K562 (cell line): ENCODE data around the gene RETREG1. TPM values are rescaled to one million over a fixed set of nuclear protein-coding genes. Genes with fewer than 3 reads are reported as not detected.

Experiments
- ATAC-seq: fragments of 200-7000 bp; cut with Tn5 transposase; 3 replicates; pipeline ENCODE4 v1.9.1; 2020; ENCODE audit warnings: moderate library complexity
- BruUV-seq: library from RNA; stranded (reverse); fragments of 400-500 nt; replicated peaks from 2 replicates; lab custom pipeline; 2021; lab: Mats Ljungman, UMichigan
- CTCF ChIA-PET: fragments of 300-600 bp; formaldehyde crosslinking; extraction: SDS; loops from one replicate; lab custom pipeline; 2021; ENCODE audit warnings: low intra/inter-chr PET ratio; lab: Yijun Ruan, JAX
- POLR2A ChIA-PET: fragments of 300-600, 350-650 bp; sonication (Branson Sonifier 250); formaldehyde crosslinking; extraction: SDS; loops from one replicate; lab custom pipeline; 2021; ENCODE audit warnings: antibody characterized with exemption, inconsistent platforms; lab: Yijun Ruan, JAX
- DNase-seq, 4 experiments: peaks; one replicate each; pipeline versions ENCODE4 v3.0.0 to v3.0.0-alpha.2; 2011 to 2018; ENCODE audit warnings: low spot score in 3 of 4, mixed read lengths in 3 of 4; ENCODE audit errors: extremely low read depth in 1 of 4
- FAIRE-seq: peaks from 2 replicates; lab custom pipeline; 2011; peaks lifted over from hg19 to GRCh38; lab: Jason Lieb, UNC
- H2AFZ ChIP-seq: 2 replicates; pipeline ENCODE4 v1.6.0; 2011; ENCODE audit warnings: low read depth, low read length, control low read depth, inconsistent platforms
- H3K27ac ChIP-seq: fragments of 200-600 bp; 3 replicates; pipeline ENCODE4 v1.8.0; 2011; ENCODE audit warnings: low read depth, mild to moderate bottlenecking, control low read depth, inconsistent platforms, low read length, moderate library complexity, mixed read lengths; ENCODE audit errors: extremely low read depth
- H3K27me3 ChIP-seq, 2 experiments: fragments of 300-600 bp in 1 of 2; 2 replicates in 1 of 2; 3 replicates in 1 of 2; pipeline versions ENCODE4 v1.6.0 to v1.8.0; 2011; ENCODE audit warnings: inconsistent platforms in 2 of 2, low read length in 2 of 2, mild to moderate bottlenecking in 1 of 2, mixed read lengths in 1 of 2, moderate library complexity in 1 of 2; ENCODE audit not compliant: control insufficient read depth in 2 of 2, insufficient read depth in 2 of 2
- H3K36me3 ChIP-seq: fragments of 300-600 bp; 3 replicates; pipeline ENCODE4 v1.8.0; 2011; ENCODE audit warnings: mild to moderate bottlenecking, low read length, inconsistent platforms; ENCODE audit not compliant: control insufficient read depth, insufficient read depth
- H3K4me1 ChIP-seq, 2 experiments: fragments of 200-600 bp in 1 of 2; replicated peaks in 1 of 2; 2 replicates in 1 of 2; 3 replicates in 1 of 2; pipeline versions ENCODE4 v1.5.1 to v1.8.0; 2011; ENCODE audit warnings: inconsistent platforms in 2 of 2, low read length in 2 of 2, mild to moderate bottlenecking in 1 of 2, mixed read lengths in 1 of 2, moderate library complexity in 1 of 2; ENCODE audit not compliant: control insufficient read depth in 2 of 2, insufficient read depth in 2 of 2
- H3K4me2 ChIP-seq: 2 replicates; pipeline ENCODE4 v1.6.1; 2011; ENCODE audit warnings: low read length, control low read depth, inconsistent platforms, mixed read lengths; ENCODE audit not compliant: insufficient read depth
- H3K4me3 ChIP-seq: fragments of 200-600 bp; sonication (generic), shearing (Covaris generic); 2 replicates; pipeline ENCODE4 v1.5.1; 2016; ENCODE audit warnings: control low read depth, inconsistent platforms
- H3K79me2 ChIP-seq: fragments of 200-600 bp; 3 replicates; pipeline ENCODE4 v1.8.0; 2011; ENCODE audit warnings: low read length, inconsistent platforms; ENCODE audit not compliant: control insufficient read depth, insufficient read depth
- H3K9ac ChIP-seq, 2 experiments: 2 replicates each; pipeline versions ENCODE4 v1.6.0 to v1.6.1; 2011; ENCODE audit warnings: low read depth in 2 of 2, low read length in 2 of 2, control low read depth in 1 of 2, inconsistent platforms in 1 of 2, mild to moderate bottlenecking in 1 of 2, mixed read lengths in 1 of 2; ENCODE audit not compliant: insufficient read depth in 1 of 2
- H3K9me1 ChIP-seq: one replicate; pipeline ENCODE4 v1.6.0; 2011; ENCODE audit warnings: inconsistent platforms, mild to moderate bottlenecking, low read length, moderate library complexity; ENCODE audit not compliant: control insufficient read depth, insufficient read depth
- H3K9me3 ChIP-seq: replicated peaks from 2 replicates; pipeline ENCODE4 v1.5.1; 2011; ENCODE audit warnings: low read depth, low read length, inconsistent platforms; ENCODE audit not compliant: control insufficient read depth, insufficient read depth
- H4K20me1 ChIP-seq: replicated peaks from 2 replicates; pipeline ENCODE4 v1.6.1; 2011; ENCODE audit warnings: low read length, inconsistent platforms, mixed read lengths; ENCODE audit not compliant: control insufficient read depth, insufficient read depth
- CEBPB ChIP-seq: fragments of 450-650 bp; IDR thresholded peaks from 2 replicates; pipeline ENCODE4 v1.6.1; 2016; ENCODE audit warnings: missing genetic modification characterization, missing compliant biosample characterization
- GATAD2B ChIP-seq: fragments of 450-650 bp; IDR thresholded peaks from 2 replicates; pipeline ENCODE4 v1.6.1; 2017; ENCODE audit warnings: mild to moderate bottlenecking, borderline replicate concordance
- LEF1 ChIP-seq: fragments of 450-650 bp; IDR thresholded peaks from 2 replicates; pipeline ENCODE4 v1.6.1; 2016; ENCODE audit warnings: mild to moderate bottlenecking
- SIN3B ChIP-seq: fragments of 450-650 bp; IDR thresholded peaks from 2 replicates; pipeline ENCODE4 v1.6.1; 2017; ENCODE audit warnings: low read depth, mild to moderate bottlenecking, moderate library complexity
- WGBS: fragments of 100-300 bp; shearing (Covaris generic); methylation state at CpG from one replicate; pipeline ENCODE4 v1.1.6; 2016; ENCODE audit warnings: low coverage, mixed read lengths; ENCODE audit not compliant: insufficient coverage; ENCODE audit errors: missing lambda C conversion rate; 5-methylcytosine and 5-hydroxymethylcytosine counted together
- in situ Hi-C: fragments of 300-500 bp; cut with MboI; formaldehyde crosslinking; loops from 4 replicates; pipeline ENCODE4 v1.15.0; 2018; ENCODE audit warnings: inconsistent platforms, mixed read lengths
- intact Hi-C: fragments of 100-400 bp; cut with micrococcal nuclease; formaldehyde crosslinking; loops from 2 replicates; pipeline ENCODE4 v1.14.2; 2022
- polyA plus RNA-seq, 8 experiments: library from polyadenylated mRNA; depleted of rRNA in 4 of 8; stranded (reverse) in 5 of 8; unstranded in 3 of 8; fragments of >200 nt; fragmentation: Nextera tagmentation in 2 of 8; fragmentation: Illumina TruSeq in 1 of 8; extraction: Ambion mirVana in 2 of 8; extraction: Trizol in 1 of 8; gene quantifications; 2 replicates each; pipeline versions ENCODE4 v1.2.1 to v1.2.3, GENCODE V29; 2011 to 2014; ENCODE audit warnings: inconsistent platforms in 1 of 8, missing spikeins in 1 of 8
- total RNA-seq, 7 experiments: library from RNA; depleted of rRNA in 6 of 7; stranded (reverse); fragments of >200 nt in 6 of 7; fragmentation: Illumina TruSeq in 2 of 7; extraction: Trizol in 2 of 7; gene quantifications; 2 replicates each; pipeline versions ENCODE4 v1.2.1 to v1.2.3, GENCODE V29; 2011 to 2021; ENCODE audit warnings: low replicate concordance in 1 of 7
- TF ChIP-seq, protein P1 (sequence below), 2 experiments: IDR thresholded peaks in 1 of 2; conservative IDR thresholded peaks in 1 of 2; 2 replicates each; pipeline ENCODE4 v1.6.1; 2016; ENCODE audit warnings: low read depth in 2 of 2, mild to moderate bottlenecking in 1 of 2, missing compliant biosample characterization in 1 of 2, missing genetic modification characterization in 1 of 2, moderate library complexity in 1 of 2

RETREG1 gene
- total and polyA plus RNA-seq, 9 of the 15 experiments (the other 6 are each of a cell fraction or from before 2014, with no cell fraction given) = 0.01 to 0.20 (median 0.08) TPM; not detected in 5

DNA sequence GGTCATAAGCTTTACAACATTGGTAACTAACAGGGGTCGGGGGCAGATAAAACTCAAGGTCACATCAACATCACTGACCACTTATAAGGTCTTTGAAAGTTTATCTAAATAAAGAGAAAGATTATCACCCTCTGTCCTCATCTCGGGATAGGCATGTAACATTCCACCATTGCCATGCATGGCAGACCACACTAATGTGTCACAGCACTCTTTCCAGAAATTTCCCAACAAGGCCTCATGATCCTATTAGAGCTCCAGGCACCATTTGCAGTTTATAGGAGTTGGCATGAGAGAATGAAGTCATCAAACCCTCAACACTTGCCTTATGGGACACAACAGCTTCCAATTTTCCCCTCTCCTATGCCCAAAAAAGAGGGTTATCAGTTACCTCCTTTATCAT, 119.3 kb downstream of the RETREG1 start (continued):
- TF ChIP-seq, protein P1, sequence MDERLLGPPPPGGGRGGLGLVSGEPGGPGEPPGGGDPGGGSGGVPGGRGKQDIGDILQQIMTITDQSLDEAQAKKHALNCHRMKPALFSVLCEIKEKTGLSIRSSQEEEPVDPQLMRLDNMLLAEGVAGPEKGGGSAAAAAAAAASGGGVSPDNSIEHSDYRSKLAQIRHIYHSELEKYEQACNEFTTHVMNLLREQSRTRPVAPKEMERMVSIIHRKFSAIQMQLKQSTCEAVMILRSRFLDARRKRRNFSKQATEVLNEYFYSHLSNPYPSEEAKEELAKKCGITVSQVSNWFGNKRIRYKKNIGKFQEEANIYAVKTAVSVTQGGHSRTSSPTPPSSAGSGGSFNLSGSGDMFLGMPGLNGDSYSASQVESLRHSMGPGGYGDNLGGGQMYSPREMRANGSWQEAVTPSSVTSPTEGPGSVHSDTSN (CRISPR knock-in tag; IDR thresholded peaks at IDR 0.05; ENCODE audit: low read depth) = no peak
- TF ChIP-seq, protein P1 (tag; conservative IDR thresholded peaks at IDR 0.05; ENCODE audit: low read depth) = no peak
- TF ChIP-seq SIN3B (no peak), GATAD2B (no peak)
- TF ChIP-seq, all 486 proteins: peak for 0

DNA sequence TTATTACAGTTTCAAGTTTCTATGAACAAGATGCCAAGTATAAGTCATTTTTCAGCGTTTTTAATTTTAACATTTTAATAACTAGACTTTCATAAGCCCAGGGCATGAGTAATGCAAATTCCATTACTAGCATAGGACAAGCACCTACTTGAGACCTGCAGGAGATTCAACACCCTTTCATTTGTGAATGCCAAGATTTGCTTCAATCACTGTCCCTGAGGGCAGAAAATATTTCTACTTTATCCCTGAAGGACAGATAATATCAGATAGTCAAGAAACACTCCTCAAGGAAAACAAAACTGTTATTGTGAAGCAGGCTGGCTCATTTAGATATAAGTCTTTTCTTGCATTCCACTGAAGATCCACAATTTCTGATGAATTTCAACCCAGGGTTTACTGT, 123.5 kb downstream of the RETREG1 start:
- WGBS = 0% methylated on average over 1 of the region's 1 CpG
- in situ Hi-C loops = no loop called here
- ATAC-seq = no peak

More for the DNA sequence above, 123.5 kb downstream of the RETREG1 start:
- no peak overlapping the region for H3K4me3 ChIP-seq
- no peaks in the 10 kb centered on the region for H3K79me2 ChIP-seq
- no peaks in the 10 kb centered on the region for H3K9me3 ChIP-seq
- no peak overlapping the region for H3K9ac ChIP-seq
- H3K27me3 ChIP-seq = peaks cover 7 to 10% of the 10 kb centered on the region in 2 experiments; a peak in 4 of 5 replicates
- TF ChIP-seq LEF1 = no peak
- no peak for TF ChIP-seq CEBPB (tag)
- H4K20me1 ChIP-seq = no peaks in the 10 kb centered on the region
- H3K36me3 ChIP-seq = no peaks in the 10 kb centered on the region
- intact Hi-C loops = no loop called here
- no peaks in the 10 kb centered on the region for H3K9me1 ChIP-seq
- DNase-seq = no peak
- no peak for FAIRE-seq
- no peak overlapping the region for H3K4me2 ChIP-seq
- no peak overlapping the region for H3K27ac ChIP-seq
- POLR2A ChIA-PET = no interaction called here
- H3K4me1 ChIP-seq = no peaks in the 10 kb centered on the region
- no peak overlapping the region for H2AFZ ChIP-seq
- BruUV-seq = no TSS peak
- CTCF ChIA-PET = interaction anchor here (1.0 kb wide), 1 partner anchor 58 kb away, joined by 5 read pairs; no protein-coding TSS in a partner anchor
